A673 (cell line): ENCODE data around the gene ZZZ3.

Experiments used
- EZH2 ChIP-seq: fragments of 200-600 bp; sonication (generic); IDR thresholded peaks from 2 replicates; pipeline ENCODE4 v1.6.1; 2017; ENCODE audit warnings: borderline replicate concordance, low read depth, mild to moderate bottlenecking, mixed read lengths, antibody characterized with exemption, low read length; ENCODE audit not compliant: poor library complexity, severe bottlenecking
- TF ChIP-seq, protein P1 (sequence below): fragments of 300-800, 200-600 bp; sonication (generic); conservative IDR thresholded peaks from 2 replicates; pipeline ENCODE4 v1.5.1; 2017; ENCODE audit warnings: low read depth, mild to moderate bottlenecking, antibody characterized with exemption, low read length, moderate library complexity, mixed read lengths

DNA sequence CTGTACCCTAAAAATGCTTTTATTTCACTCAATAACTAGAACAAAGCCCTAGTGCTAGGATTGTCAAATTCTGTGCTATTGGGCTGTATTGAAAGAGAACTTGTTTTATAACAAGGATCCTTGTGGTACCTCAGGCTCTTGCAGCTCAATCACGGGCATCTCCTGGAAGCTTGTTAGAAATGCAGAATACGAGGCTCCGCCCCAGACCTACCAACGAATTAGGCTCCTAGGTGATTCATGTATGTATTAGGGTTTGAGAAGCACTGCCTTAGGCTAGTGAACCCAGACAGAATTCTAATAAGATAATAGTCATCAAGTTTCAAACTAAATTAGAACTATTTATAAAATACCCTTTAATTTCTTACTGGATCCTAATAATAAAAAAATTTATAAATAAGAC is 45.6 kb downstream of the ZZZ3 start:
- TF ChIP-seq, protein P1, sequence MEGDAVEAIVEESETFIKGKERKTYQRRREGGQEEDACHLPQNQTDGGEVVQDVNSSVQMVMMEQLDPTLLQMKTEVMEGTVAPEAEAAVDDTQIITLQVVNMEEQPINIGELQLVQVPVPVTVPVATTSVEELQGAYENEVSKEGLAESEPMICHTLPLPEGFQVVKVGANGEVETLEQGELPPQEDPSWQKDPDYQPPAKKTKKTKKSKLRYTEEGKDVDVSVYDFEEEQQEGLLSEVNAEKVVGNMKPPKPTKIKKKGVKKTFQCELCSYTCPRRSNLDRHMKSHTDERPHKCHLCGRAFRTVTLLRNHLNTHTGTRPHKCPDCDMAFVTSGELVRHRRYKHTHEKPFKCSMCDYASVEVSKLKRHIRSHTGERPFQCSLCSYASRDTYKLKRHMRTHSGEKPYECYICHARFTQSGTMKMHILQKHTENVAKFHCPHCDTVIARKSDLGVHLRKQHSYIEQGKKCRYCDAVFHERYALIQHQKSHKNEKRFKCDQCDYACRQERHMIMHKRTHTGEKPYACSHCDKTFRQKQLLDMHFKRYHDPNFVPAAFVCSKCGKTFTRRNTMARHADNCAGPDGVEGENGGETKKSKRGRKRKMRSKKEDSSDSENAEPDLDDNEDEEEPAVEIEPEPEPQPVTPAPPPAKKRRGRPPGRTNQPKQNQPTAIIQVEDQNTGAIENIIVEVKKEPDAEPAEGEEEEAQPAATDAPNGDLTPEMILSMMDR: no peak
- no peak for TF ChIP-seq EZH2
